HepG2 (cell line): Measurements from ENCODE around the gene RREB1. TPM values are rescaled to one million over a fixed set of nuclear protein-coding genes. Genes with fewer than 3 reads are reported as not detected.

Source experiments
- AKAP8 ChIP-seq: sonication (generic); formaldehyde crosslinking; IDR thresholded peaks from 2 replicates; pipeline ENCODE4 v1.5.1; 2020; ENCODE audit warnings: mild to moderate bottlenecking, missing genetic modification reagents
- FOSL2 ChIP-seq: sonication (generic); formaldehyde crosslinking; IDR thresholded peaks from 2 replicates; pipeline ENCODE4 v1.4.0; 2020; ENCODE audit warnings: missing genetic modification reagents
- HNRNPL ChIP-seq: fragments of 200-400 bp; formaldehyde crosslinking; IDR thresholded peaks from 2 replicates; pipeline ENCODE4 v1.6.1; 2017; ENCODE audit warnings: mild to moderate bottlenecking, low read depth, low read length
- MTA1 ChIP-seq: sonication (generic); formaldehyde crosslinking; IDR thresholded peaks from 2 replicates; pipeline ENCODE4 v1.4.0; 2020; ENCODE audit warnings: missing genetic modification reagents, mild to moderate bottlenecking, borderline replicate concordance
- PLRG1 ChIP-seq: fragments of 450-650 bp; conservative IDR thresholded peaks from 2 replicates; pipeline ENCODE4 v1.6.1; 2016
- PRDM4 ChIP-seq: sonication (generic); formaldehyde crosslinking; IDR thresholded peaks from 2 replicates; pipeline ENCODE4 v1.9.0; 2021; ENCODE audit warnings: missing genetic modification reagents, borderline replicate concordance
- RXRA ChIP-seq: sonication (generic); formaldehyde crosslinking; IDR thresholded peaks from 2 replicates; pipeline ENCODE4 v1.5.1; 2020; ENCODE audit warnings: missing genetic modification reagents
- SOX5 ChIP-seq: IDR thresholded peaks from 2 replicates; pipeline ENCODE4 v1.6.1; 2016; ENCODE audit warnings: borderline replicate concordance
- TARDBP ChIP-seq: sonication (generic); formaldehyde crosslinking; IDR thresholded peaks from 2 replicates; pipeline ENCODE4 v1.8.0; 2022; ENCODE audit warnings: mild to moderate bottlenecking, missing genetic modification reagents
- TCF7 ChIP-seq: sonication (generic); IDR thresholded peaks from 2 replicates; pipeline ENCODE4 v1.6.1; 2016; ENCODE audit warnings: antibody characterized with exemption, low read depth
- ZMAT3 ChIP-seq: sonication (generic); formaldehyde crosslinking; conservative IDR thresholded peaks from 2 replicates; pipeline ENCODE4 v1.7.0; 2021; ENCODE audit warnings: missing genetic modification reagents
- ZMYM3 ChIP-seq: sonication (generic); formaldehyde crosslinking; IDR thresholded peaks from 2 replicates; pipeline ENCODE4 v1.5.1; 2020; ENCODE audit warnings: mild to moderate bottlenecking, missing genetic modification reagents
- ZNF614 ChIP-seq: IDR thresholded peaks from 2 replicates; pipeline ENCODE4 v1.6.1; 2018; ENCODE audit warnings: missing biosample characterization, missing genetic modification reagents, inconsistent platforms, borderline replicate concordance
- ZNF660 ChIP-seq: sonication (generic); formaldehyde crosslinking; IDR thresholded peaks from 2 replicates; pipeline ENCODE4 v1.5.1; 2020; ENCODE audit warnings: mild to moderate bottlenecking, low read depth, missing genetic modification reagents, borderline replicate concordance
- polyA plus RNA-seq, 8 experiments: library from polyadenylated mRNA; depleted of rRNA in 3 of 8; stranded (reverse) in 7 of 8; unstranded in 1 of 8; fragments of >200 nt; fragmentation: Illumina TruSeq in 4 of 8; extraction: Trizol in 4 of 8; gene quantifications; 2 replicates each; pipeline versions ENCODE4 v1.2.1 to v1.2.3, GENCODE V29; 2011 to 2016; ENCODE audit warnings: low read depth in 4 of 8, missing spikeins in 1 of 8, mixed read lengths in 1 of 8; ENCODE audit not compliant: insufficient read depth in 1 of 8
- total RNA-seq, 5 experiments: library from RNA; depleted of rRNA; stranded (reverse); fragments of >200 nt; fragmentation: Illumina TruSeq; extraction: Trizol; gene quantifications; 2 replicates each; pipeline ENCODE4 v1.2.3, GENCODE V29; 2016; ENCODE audit warnings: low read depth in 1 of 5
- TF ChIP-seq, protein P1 (sequence below): sonication (generic); formaldehyde crosslinking; IDR thresholded peaks from 2 replicates; pipeline ENCODE4 v1.4.0; 2020; ENCODE audit warnings: mild to moderate bottlenecking, missing genetic modification reagents, borderline replicate concordance
- TF ChIP-seq, protein P2 (sequence below): sonication (generic); formaldehyde crosslinking; conservative IDR thresholded peaks from 2 replicates; pipeline ENCODE4 v1.8.0; 2022; ENCODE audit warnings: mild to moderate bottlenecking, moderate library complexity, missing genetic modification reagents
- TF ChIP-seq, protein P3 (sequence below): sonication (generic); formaldehyde crosslinking; IDR thresholded peaks from 2 replicates; pipeline ENCODE4 v1.9.0; 2022; ENCODE audit warnings: missing genetic modification reagents, mild to moderate bottlenecking, borderline replicate concordance

RREB1 gene
- total and polyA plus RNA-seq, 2 of the 13 experiments (the other 11 are each of a cell fraction or from before 2014, with no cell fraction given): 6.1 to 23.2 TPM

- TF ChIP-seq, protein P1, sequence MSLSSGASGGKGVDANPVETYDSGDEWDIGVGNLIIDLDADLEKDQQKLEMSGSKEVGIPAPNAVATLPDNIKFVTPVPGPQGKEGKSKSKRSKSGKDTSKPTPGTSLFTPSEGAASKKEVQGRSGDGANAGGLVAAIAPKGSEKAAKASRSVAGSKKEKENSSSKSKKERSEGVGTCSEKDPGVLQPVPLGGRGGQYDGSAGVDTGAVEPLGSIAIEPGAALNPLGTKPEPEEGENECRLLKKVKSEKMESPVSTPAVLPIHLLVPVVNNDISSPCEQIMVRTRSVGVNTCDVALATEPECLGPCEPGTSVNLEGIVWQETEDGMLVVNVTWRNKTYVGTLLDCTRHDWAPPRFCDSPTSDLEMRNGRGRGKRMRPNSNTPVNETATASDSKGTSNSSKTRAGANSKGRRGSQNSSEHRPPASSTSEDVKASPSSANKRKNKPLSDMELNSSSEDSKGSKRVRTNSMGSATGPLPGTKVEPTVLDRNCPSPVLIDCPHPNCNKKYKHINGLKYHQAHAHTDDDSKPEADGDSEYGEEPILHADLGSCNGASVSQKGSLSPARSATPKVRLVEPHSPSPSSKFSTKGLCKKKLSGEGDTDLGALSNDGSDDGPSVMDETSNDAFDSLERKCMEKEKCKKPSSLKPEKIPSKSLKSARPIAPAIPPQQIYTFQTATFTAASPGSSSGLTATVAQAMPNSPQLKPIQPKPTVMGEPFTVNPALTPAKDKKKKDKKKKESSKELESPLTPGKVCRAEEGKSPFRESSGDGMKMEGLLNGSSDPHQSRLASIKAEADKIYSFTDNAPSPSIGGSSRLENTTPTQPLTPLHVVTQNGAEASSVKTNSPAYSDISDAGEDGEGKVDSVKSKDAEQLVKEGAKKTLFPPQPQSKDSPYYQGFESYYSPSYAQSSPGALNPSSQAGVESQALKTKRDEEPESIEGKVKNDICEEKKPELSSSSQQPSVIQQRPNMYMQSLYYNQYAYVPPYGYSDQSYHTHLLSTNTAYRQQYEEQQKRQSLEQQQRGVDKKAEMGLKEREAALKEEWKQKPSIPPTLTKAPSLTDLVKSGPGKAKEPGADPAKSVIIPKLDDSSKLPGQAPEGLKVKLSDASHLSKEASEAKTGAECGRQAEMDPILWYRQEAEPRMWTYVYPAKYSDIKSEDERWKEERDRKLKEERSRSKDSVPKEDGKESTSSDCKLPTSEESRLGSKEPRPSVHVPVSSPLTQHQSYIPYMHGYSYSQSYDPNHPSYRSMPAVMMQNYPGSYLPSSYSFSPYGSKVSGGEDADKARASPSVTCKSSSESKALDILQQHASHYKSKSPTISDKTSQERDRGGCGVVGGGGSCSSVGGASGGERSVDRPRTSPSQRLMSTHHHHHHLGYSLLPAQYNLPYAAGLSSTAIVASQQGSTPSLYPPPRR (CRISPR knock-in tag): peak; percentile 81; the same call in 1 of the 2 replicates
- TF ChIP-seq ZNF614 (CRISPR knock-in tag) (0 out of 2 replicates have a peak, but pooled peaks have one; percentile 36), FOSL2 (CRISPR knock-in tag) (peak; percentile 54; the same call in 1 of the 2 replicates), PRDM4 (no peak), ZMAT3 (CRISPR knock-in tag) (0 out of 2 replicates have a peak, but pooled peaks have one; percentile 88), ZMYM3 (CRISPR knock-in tag) (peak; percentile 45; the same call in 1 of the 2 replicates), ZNF660 (no peak), MTA1 (CRISPR knock-in tag) (peak; percentile 75; the same call in 1 of the 2 replicates), HNRNPL (no peak), RXRA (CRISPR knock-in tag) (peak; percentile 35; the same call in 1 of the 2 replicates), PLRG1 (no peak), TARDBP (CRISPR knock-in tag) (peak; percentile 66; the same call in 1 of the 2 replicates), SOX5 (CRISPR knock-in tag) (peak; percentile 90), AKAP8 (peak; percentile 26; the same call in 1 of the 2 replicates), TCF7 (peak; percentile 88)
- TF ChIP-seq, protein P2, sequence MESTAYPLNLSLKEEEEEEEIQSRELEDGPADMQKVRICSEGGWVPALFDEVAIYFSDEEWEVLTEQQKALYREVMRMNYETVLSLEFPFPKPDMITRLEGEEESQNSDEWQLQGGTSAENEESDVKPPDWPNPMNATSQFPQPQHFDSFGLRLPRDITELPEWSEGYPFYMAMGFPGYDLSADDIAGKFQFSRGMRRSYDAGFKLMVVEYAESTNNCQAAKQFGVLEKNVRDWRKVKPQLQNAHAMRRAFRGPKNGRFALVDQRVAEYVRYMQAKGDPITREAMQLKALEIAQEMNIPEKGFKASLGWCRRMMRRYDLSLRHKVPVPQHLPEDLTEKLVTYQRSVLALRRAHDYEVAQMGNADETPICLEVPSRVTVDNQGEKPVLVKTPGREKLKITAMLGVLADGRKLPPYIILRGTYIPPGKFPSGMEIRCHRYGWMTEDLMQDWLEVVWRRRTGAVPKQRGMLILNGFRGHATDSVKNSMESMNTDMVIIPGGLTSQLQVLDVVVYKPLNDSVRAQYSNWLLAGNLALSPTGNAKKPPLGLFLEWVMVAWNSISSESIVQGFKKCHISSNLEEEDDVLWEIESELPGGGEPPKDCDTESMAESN (CRISPR knock-in tag): peak; percentile 80; the same call in 1 of the 2 replicates
- TF ChIP-seq, protein P3, sequence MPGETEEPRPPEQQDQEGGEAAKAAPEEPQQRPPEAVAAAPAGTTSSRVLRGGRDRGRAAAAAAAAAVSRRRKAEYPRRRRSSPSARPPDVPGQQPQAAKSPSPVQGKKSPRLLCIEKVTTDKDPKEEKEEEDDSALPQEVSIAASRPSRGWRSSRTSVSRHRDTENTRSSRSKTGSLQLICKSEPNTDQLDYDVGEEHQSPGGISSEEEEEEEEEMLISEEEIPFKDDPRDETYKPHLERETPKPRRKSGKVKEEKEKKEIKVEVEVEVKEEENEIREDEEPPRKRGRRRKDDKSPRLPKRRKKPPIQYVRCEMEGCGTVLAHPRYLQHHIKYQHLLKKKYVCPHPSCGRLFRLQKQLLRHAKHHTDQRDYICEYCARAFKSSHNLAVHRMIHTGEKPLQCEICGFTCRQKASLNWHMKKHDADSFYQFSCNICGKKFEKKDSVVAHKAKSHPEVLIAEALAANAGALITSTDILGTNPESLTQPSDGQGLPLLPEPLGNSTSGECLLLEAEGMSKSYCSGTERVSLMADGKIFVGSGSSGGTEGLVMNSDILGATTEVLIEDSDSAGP: peak; percentile 48; the same call in 1 of the 2 replicates
Measured at GRCh38 chr6:7165002-7165889, 57.5 kb downstream of the RREB1 start (continued).
